ENCODE data around the gene STX2. TPM values are rescaled to one million over a fixed set of nuclear protein-coding genes. Genes with fewer than 3 reads are reported as not detected.
"Not testable (repeated sequence)": the region's sequence is repeated elsewhere in the genome, so short reads cannot be mapped to it uniquely, and the experiment has no call there.

The STX2 gene
- total RNA-seq, 1 donor from 2014 or later = 1.8 TPM

- no peak for ATAC-seq
Observed at GRCh38 chr12:130868412-130868811, 29.4 kb upstream of the STX2 start.

GRCh38 chr12:130863298-130863697, 24.2 kb upstream of the STX2 start:
- ATAC-seq = no peak

- ATAC-seq = not testable (repeated sequence)
Observed at GRCh38 chr12:130862771-130863170, 23.7 kb upstream of the STX2 start.

- ATAC-seq = no peak
Observed at GRCh38 chr12:130862161-130862560, 23.1 kb upstream of the STX2 start.

GRCh38 chr12:130860311-130860710, 21.3 kb upstream of the STX2 start:
- no peak for ATAC-seq

- ATAC-seq = no peak
Observed at GRCh38 chr12:130859161-130859560, 20.1 kb upstream of the STX2 start.

GRCh38 chr12:130858084-130858483, 19.0 kb upstream of the STX2 start:
- ATAC-seq = no peak

- ATAC-seq = no peak
Observed at GRCh38 chr12:130856088-130856487, 17.0 kb upstream of the STX2 start.

GRCh38 chr12:130850418-130851021, 11.5 kb upstream of the STX2 start:
- no peak for ATAC-seq

- ATAC-seq = no peak
Observed at GRCh38 chr12:130849561-130850417, 10.7 kb upstream of the STX2 start.

GRCh38 chr12:130848785-130849305, 9.8 kb upstream of the STX2 start:
- ATAC-seq = not testable (repeated sequence)

- not testable (repeated sequence) for ATAC-seq
Observed at GRCh38 chr12:130848105-130848504, 9.1 kb upstream of the STX2 start.

- no peak for ATAC-seq
Observed at GRCh38 chr12:130847112-130847511, 8.1 kb upstream of the STX2 start.

GRCh38 chr12:130846369-130846768, 7.3 kb upstream of the STX2 start:
- no peak for ATAC-seq

GRCh38 chr12:130839770-130840404, 837 bp upstream of the STX2 start:
- ATAC-seq = no peak

- ATAC-seq = peak; percentile 45
Observed at GRCh38 chr12:130838284-130838950, 633 bp downstream of the STX2 start.

- ATAC-seq = no peak
Observed at GRCh38 chr12:130835436-130835835, 3.6 kb downstream of the STX2 start.

GRCh38 chr12:130835011-130835410, 4.0 kb downstream of the STX2 start:
- ATAC-seq = no peak

- ATAC-seq = peak; percentile 55
Observed at GRCh38 chr12:130832561-130833209, 6.4 kb downstream of the STX2 start.

- ATAC-seq = no peak
Observed at GRCh38 chr12:130831876-130832405, 7.1 kb downstream of the STX2 start.

- ATAC-seq = no peak
Observed at GRCh38 chr12:130831246-130831645, 7.8 kb downstream of the STX2 start.

- ATAC-seq = no peak
Observed at GRCh38 chr12:130830246-130830551, 8.9 kb downstream of the STX2 start.

All from esophagus mucosa (tissue), 1 donor.